ENCODE data around the gene LZTFL1. TPM values are rescaled to one million over a fixed set of nuclear protein-coding genes. Genes with fewer than 3 reads are reported as not detected.
"Not testable (repeated sequence)": the region's sequence is repeated elsewhere in the genome, so short reads cannot be mapped to it uniquely, and the experiment has no call there.

The LZTFL1 gene
- total RNA-seq, 1 donor from 2014 or later, result 4.6 TPM

- H3K36me3 Mint-ChIP-seq (ENCODE audit: low read depth), result peaks cover 13% of the 10 kb centered on the region
- H3K27ac Mint-ChIP-seq, result no peak overlapping the region
- H3K27me3 Mint-ChIP-seq (ENCODE audit: low read depth), result peaks cover 60% of the 10 kb centered on the region
- DNase-seq (ENCODE audit: low spot score), result no peak
- peaks cover 28% of the 10 kb centered on the region for H3K9me3 Mint-ChIP-seq
- peaks cover 39% of the 10 kb centered on the region for H3K4me1 Mint-ChIP-seq (ENCODE audit: low read depth)
- no peak overlapping the region for H3K4me3 Mint-ChIP-seq (ENCODE audit: low read depth)
- intact Hi-C loops (cut with micrococcal nuclease), result loop anchor here (2.0 to 10.0 kb wide), 4 partner anchors 16 to 512 kb away; partner anchors contain the start of genes CCR1, CCR5 and FYCO1
Measured at GRCh38 chr3:45860481-45860880, 18.6 kb upstream of the LZTFL1 start.

GRCh38 chr3:45858809-45859543 lies 17.1 kb upstream of the LZTFL1 start:
- peaks cover 13% of the 10 kb centered on the region for H3K36me3 Mint-ChIP-seq (ENCODE audit: low read depth)
- intact Hi-C loops (cut with micrococcal nuclease), result no loop called here
- no peak overlapping the region for H3K4me3 Mint-ChIP-seq (ENCODE audit: low read depth)
- H3K9me3 Mint-ChIP-seq, result peaks cover 27% of the 10 kb centered on the region
- peaks cover 30% of the 10 kb centered on the region for H3K4me1 Mint-ChIP-seq (ENCODE audit: low read depth)
- peaks cover 65% of the 10 kb centered on the region for H3K27me3 Mint-ChIP-seq (ENCODE audit: low read depth)
- DNase-seq (ENCODE audit: low spot score), result no peak
- H3K27ac Mint-ChIP-seq, result no peak overlapping the region

- Mint-ChIP-seq H3K4me1 (ENCODE audit: low read depth) (peaks cover 23% of the 10 kb centered on the region), H3K27me3 (ENCODE audit: low read depth) (peaks cover 64% of the 10 kb centered on the region)
Measured at GRCh38 chr3:45857024-45857423, 15.1 kb upstream of the LZTFL1 start.

GRCh38 chr3:45856323-45856722 lies 14.4 kb upstream of the LZTFL1 start:
- Mint-ChIP-seq H3K27me3 (ENCODE audit: low read depth) (peaks cover 68% of the 10 kb centered on the region), H3K9me3 (peaks cover 12% of the 10 kb centered on the region), H3K4me1 (ENCODE audit: low read depth) (peaks cover 19% of the 10 kb centered on the region)
- H3K36me3 Mint-ChIP-seq (ENCODE audit: low read depth); DNase-seq (ENCODE audit: low spot score); H3K27ac Mint-ChIP-seq; H3K4me3 Mint-ChIP-seq (ENCODE audit: low read depth); intact Hi-C loops (cut with micrococcal nuclease): not testable (repeated sequence)

More at GRCh38 chr3:45857024-45857423, 15.1 kb upstream of the LZTFL1 start:
- peaks cover 12% of the 10 kb centered on the region for H3K9me3 Mint-ChIP-seq
- H3K27ac Mint-ChIP-seq; intact Hi-C loops (cut with micrococcal nuclease); DNase-seq (ENCODE audit: low spot score); H3K36me3 Mint-ChIP-seq (ENCODE audit: low read depth); H3K4me3 Mint-ChIP-seq (ENCODE audit: low read depth): not testable (repeated sequence)

GRCh38 chr3:45852828-45853227 lies 10.9 kb upstream of the LZTFL1 start:
- Mint-ChIP-seq H3K36me3 (ENCODE audit: low read depth) (peaks cover 4% of the 10 kb centered on the region), H3K27ac (no peak overlapping the region), H3K9me3 (peaks cover 12% of the 10 kb centered on the region), H3K4me1 (ENCODE audit: low read depth) (peaks cover 8% of the 10 kb centered on the region), H3K4me3 (ENCODE audit: low read depth) (no peak overlapping the region), H3K27me3 (ENCODE audit: low read depth) (peaks cover 79% of the 10 kb centered on the region)
- intact Hi-C loops (cut with micrococcal nuclease), result no loop called here
- DNase-seq (ENCODE audit: low spot score), result no peak

GRCh38 chr3:45848392-45848791 lies 6.5 kb upstream of the LZTFL1 start:
- peaks cover 20% of the 10 kb centered on the region for H3K4me1 Mint-ChIP-seq (ENCODE audit: low read depth)
- no peaks in the 10 kb centered on the region for H3K36me3 Mint-ChIP-seq (ENCODE audit: low read depth)
- H3K9me3 Mint-ChIP-seq, result no peaks in the 10 kb centered on the region
- H3K27ac Mint-ChIP-seq, result no peak overlapping the region
- no peak for DNase-seq (ENCODE audit: low spot score)
- no peak overlapping the region for H3K4me3 Mint-ChIP-seq (ENCODE audit: low read depth)
- intact Hi-C loops (cut with micrococcal nuclease), result no loop called here
- peaks cover 74% of the 10 kb centered on the region for H3K27me3 Mint-ChIP-seq (ENCODE audit: low read depth)

- intact Hi-C loops (cut with micrococcal nuclease), result loop anchor here (2.0 to 5.0 kb wide), 2 partner anchors 16 to 73 kb away; no protein-coding TSS in a partner anchor
- peaks cover 8% of the 10 kb centered on the region for H3K9me3 Mint-ChIP-seq
Measured at GRCh38 chr3:45844616-45845015, 2.7 kb upstream of the LZTFL1 start.

GRCh38 chr3:45842851-45843625 lies 1.1 kb upstream of the LZTFL1 start:
- H3K4me1 Mint-ChIP-seq (ENCODE audit: low read depth), result peaks cover 20% of the 10 kb centered on the region
- no peak overlapping the region for H3K27ac Mint-ChIP-seq
- H3K4me3 Mint-ChIP-seq (ENCODE audit: low read depth), result peak overlapping the region; percentile 45
- DNase-seq (ENCODE audit: low spot score), result no peak
- peaks cover 8% of the 10 kb centered on the region for H3K9me3 Mint-ChIP-seq
- intact Hi-C loops (cut with micrococcal nuclease), result loop anchor here (5.0 kb wide), 1 partner anchor 74 kb away; no protein-coding TSS in a partner anchor
- H3K36me3 Mint-ChIP-seq (ENCODE audit: low read depth), result no peaks in the 10 kb centered on the region
- H3K27me3 Mint-ChIP-seq (ENCODE audit: low read depth), result peaks cover 74% of the 10 kb centered on the region

More at GRCh38 chr3:45844616-45845015, 2.7 kb upstream of the LZTFL1 start:
- Mint-ChIP-seq H3K36me3 (ENCODE audit: low read depth) (no peaks in the 10 kb centered on the region), H3K27me3 (ENCODE audit: low read depth) (peaks cover 71% of the 10 kb centered on the region), H3K27ac (no peak overlapping the region), H3K4me3 (ENCODE audit: low read depth) (no peak overlapping the region), H3K4me1 (ENCODE audit: low read depth) (peaks cover 20% of the 10 kb centered on the region)
- no peak for DNase-seq (ENCODE audit: low spot score)

- Mint-ChIP-seq H3K36me3 (ENCODE audit: low read depth) (no peaks in the 10 kb centered on the region), H3K4me1 (ENCODE audit: low read depth) (peaks cover 20% of the 10 kb centered on the region), H3K27me3 (ENCODE audit: low read depth) (peaks cover 71% of the 10 kb centered on the region), H3K9me3 (peaks cover 8% of the 10 kb centered on the region), H3K4me3 (ENCODE audit: low read depth) (peak overlapping the region; percentile 88), H3K27ac (no peak overlapping the region)
- DNase-seq (ENCODE audit: low spot score), result no peak
- intact Hi-C loops (cut with micrococcal nuclease), result loop anchor here (5.0 kb wide), 1 partner anchor 76 kb away; no protein-coding TSS in a partner anchor
Measured at GRCh38 chr3:45841420-45841756, 531 bp downstream of the LZTFL1 start.

GRCh38 chr3:45838466-45838865 lies 3.5 kb downstream of the LZTFL1 start:
- H3K27ac Mint-ChIP-seq, result no peak overlapping the region
- H3K4me1 Mint-ChIP-seq (ENCODE audit: low read depth), result peaks cover 8% of the 10 kb centered on the region
- intact Hi-C loops (cut with micrococcal nuclease), result no loop called here
- peaks cover 52% of the 10 kb centered on the region for H3K27me3 Mint-ChIP-seq (ENCODE audit: low read depth)
- no peak overlapping the region for H3K4me3 Mint-ChIP-seq (ENCODE audit: low read depth)
- peaks cover 8% of the 10 kb centered on the region for H3K9me3 Mint-ChIP-seq
- no peak for DNase-seq (ENCODE audit: low spot score)
- no peaks in the 10 kb centered on the region for H3K36me3 Mint-ChIP-seq (ENCODE audit: low read depth)

GRCh38 chr3:45832699-45833098 lies 9.2 kb downstream of the LZTFL1 start:
- Mint-ChIP-seq H3K9me3 (no peaks in the 10 kb centered on the region), H3K27ac (no peak overlapping the region), H3K4me3 (ENCODE audit: low read depth) (no peak overlapping the region), H3K36me3 (ENCODE audit: low read depth) (no peaks in the 10 kb centered on the region), H3K4me1 (ENCODE audit: low read depth) (peaks cover 7% of the 10 kb centered on the region), H3K27me3 (ENCODE audit: low read depth) (peaks cover 12% of the 10 kb centered on the region)
- intact Hi-C loops (cut with micrococcal nuclease), result no loop called here
- no peak for DNase-seq (ENCODE audit: low spot score)

- Mint-ChIP-seq H3K4me1 (ENCODE audit: low read depth) (peaks cover 17% of the 10 kb centered on the region), H3K9me3 (no peaks in the 10 kb centered on the region), H3K27me3 (ENCODE audit: low read depth) (peaks cover 5% of the 10 kb centered on the region), H3K27ac (no peak overlapping the region), H3K4me3 (ENCODE audit: low read depth) (no peak overlapping the region), H3K36me3 (ENCODE audit: low read depth) (no peaks in the 10 kb centered on the region)
- intact Hi-C loops (cut with micrococcal nuclease), result no loop called here
- DNase-seq (ENCODE audit: low spot score), result no peak
Measured at GRCh38 chr3:45830121-45830520, 11.8 kb downstream of the LZTFL1 start.

- H3K4me1 Mint-ChIP-seq (ENCODE audit: low read depth), result peaks cover 17% of the 10 kb centered on the region
- no peak overlapping the region for H3K27ac Mint-ChIP-seq
- peaks cover 5% of the 10 kb centered on the region for H3K27me3 Mint-ChIP-seq (ENCODE audit: low read depth)
- no peak for DNase-seq (ENCODE audit: low spot score)
- H3K4me3 Mint-ChIP-seq (ENCODE audit: low read depth), result no peak overlapping the region
- no peaks in the 10 kb centered on the region for H3K9me3 Mint-ChIP-seq
- no peaks in the 10 kb centered on the region for H3K36me3 Mint-ChIP-seq (ENCODE audit: low read depth)
- intact Hi-C loops (cut with micrococcal nuclease), result no loop called here
Measured at GRCh38 chr3:45826908-45827307, 15.0 kb downstream of the LZTFL1 start.
